Stimulated activated CD8-positive, alpha-beta memory T cell treated with anti-CD3 and anti-CD28 coated beads, Interleukin-2, amount 100 ng/mL, for 48 hours (primary cell): Measurements from ENCODE around the gene LTB4R.
A peak's percentile ranks its signal among the peaks of the same experiment; 100 is the strongest.

Experiments used
- DNase-seq, 2 donors: peaks; one replicate each; pipeline ENCODE4 v3.0.0-alpha.2; 2020; ENCODE audit warnings: low read depth in 2 of 2

Gene LTB4R

GRCh38 chr14:24278424-24278823 is 32.9 kb upstream of the LTB4R start:
- DNase-seq: no peak

DNA sequence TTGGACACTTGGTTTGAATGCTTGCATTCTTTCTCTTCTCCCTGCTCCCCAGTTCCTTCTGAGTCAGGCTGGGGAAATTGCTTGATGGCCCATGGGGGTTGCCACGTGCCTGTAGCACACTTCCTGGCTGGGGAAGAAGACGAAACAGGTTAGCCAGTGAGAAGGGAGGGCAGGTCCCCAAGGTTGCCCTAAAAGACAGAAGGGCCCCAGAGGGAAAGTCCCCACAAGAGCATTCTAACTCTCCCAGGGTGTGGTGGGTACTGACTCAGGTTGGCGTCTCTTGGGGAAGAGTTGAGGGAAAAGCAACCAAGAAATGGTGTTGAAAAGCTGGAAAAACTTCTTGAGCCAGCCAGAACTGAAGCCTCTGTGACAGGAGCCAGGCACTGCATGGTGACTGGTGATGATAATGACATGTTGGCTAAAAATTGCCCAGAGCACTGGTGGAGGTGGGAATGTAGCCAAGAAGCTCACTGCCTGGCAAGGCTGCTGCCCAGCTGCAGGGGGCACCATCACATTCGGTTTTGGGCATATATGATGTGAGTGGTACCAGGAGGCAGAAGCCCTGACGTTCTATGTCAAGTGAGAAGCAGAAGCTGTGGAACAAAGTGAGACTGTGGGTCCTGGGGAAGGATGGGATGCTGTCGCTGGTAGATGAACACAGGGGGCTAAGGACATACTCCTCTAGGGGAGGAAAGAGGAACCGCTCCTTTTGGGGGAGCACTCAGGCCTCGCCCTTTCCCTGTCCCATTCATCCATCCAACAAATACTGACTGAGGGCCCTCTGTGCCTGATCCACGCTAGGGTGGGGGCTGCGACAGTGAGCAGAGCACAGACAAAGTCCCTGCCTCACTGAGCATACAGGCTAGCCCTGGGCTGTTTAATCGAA is 31.8 kb upstream of the LTB4R start:
- DNase-seq: peak in 1 of 2 donors; percentile 26

DNA sequence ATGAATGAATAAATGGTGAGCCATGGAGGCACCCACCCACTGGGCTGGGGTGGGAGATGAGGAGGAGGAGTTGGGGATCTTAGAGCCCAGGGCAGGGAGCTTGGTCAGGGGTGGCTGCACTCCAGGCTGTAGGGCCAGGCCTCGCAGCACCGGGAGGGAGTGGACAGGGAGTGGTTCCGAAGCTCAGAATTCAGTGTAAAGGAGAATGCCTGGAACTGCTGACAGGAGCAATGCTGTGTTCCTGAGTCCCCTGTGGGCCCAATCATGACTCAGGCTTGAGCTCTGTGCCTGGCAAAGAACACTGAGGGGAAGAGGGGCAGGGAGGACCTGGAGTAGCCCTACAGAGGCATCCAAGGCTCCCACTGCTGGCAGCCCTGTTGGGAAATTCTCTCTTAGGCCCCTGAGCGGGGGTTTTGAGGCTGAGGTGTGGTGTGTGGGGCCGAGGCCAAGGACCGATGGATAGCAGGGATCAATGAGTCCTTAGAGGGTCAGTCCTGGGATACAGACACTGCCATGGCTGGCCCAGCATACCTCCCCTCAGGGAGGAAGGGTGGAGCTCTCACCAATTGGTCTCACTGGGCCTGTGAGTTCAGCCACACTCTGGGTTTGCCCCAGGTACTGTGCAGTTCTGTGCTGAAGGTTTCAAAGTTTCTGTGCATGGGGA is 30.4 kb upstream of the LTB4R start:
- no peak for DNase-seq

DNA sequence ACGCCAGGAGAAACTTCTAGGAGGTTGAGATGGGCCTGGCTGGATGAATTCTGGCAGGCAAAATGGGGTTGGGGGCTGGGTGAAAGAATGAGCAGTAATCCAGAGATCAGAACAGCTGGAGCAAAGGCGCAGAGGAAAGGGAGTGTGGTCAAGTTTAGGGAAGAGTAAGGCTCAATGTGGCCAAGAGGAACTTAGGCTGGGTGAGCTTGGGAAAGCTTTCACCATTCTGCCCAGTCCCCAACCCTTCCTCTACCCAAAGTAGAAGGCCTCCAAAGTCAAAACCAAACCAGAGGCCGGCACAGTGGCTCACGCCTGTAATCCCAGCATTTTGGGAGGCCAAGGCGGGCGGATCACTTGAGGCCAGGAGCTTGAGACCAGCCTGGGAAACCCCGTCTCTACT is 29.7 kb upstream of the LTB4R start:
- no peak for DNase-seq

DNA sequence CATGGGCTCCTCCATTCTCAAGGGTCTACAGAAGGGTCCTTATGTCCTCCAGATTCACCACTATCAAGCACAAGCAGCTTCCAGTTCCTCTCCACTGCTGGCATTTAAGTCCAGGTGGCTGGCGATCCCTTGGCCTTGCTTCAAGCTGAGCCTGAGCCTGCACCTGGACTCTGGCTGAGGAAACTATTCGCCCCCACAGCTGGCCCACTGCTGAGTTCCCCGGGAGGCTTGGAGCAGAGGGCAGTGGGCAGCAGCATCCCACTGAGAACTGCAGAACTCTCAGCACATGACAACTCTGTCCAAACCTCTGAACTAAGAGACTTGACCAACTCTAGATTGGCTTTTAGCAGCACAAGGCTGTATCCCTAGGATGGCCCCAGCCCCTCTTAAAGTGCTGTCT is 28.6 kb upstream of the LTB4R start:
- no peak for DNase-seq

GRCh38 chr14:24283796-24284460 is 27.4 kb upstream of the LTB4R start:
- DNase-seq: no peak

DNA sequence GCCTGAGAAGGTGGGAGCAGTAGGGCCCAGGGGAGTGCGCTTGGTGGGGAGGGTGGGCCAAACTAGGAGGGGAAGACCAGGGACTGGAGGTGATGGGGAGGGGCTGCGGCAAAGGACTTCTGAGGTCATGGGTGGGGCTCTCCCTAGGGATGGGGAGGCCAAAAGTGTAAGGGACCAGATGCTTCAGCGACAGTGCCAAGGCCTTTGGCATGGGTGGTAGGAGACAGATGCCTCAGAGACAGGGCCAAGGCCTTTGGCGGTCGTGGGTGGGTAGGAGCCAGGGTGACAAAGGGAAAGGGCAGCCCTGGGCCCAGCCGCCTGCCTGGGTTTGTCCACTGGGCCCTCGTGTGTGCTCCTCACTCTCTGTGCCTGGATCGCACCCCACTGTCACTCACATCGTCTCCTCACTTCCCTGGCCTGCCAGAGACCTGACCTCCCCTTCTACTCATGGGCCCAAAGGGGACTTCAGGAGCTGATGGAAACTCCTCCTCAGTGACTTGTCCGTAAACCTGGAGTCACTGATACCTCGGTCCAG is 26.7 kb upstream of the LTB4R start:
- DNase-seq: no peak

DNA sequence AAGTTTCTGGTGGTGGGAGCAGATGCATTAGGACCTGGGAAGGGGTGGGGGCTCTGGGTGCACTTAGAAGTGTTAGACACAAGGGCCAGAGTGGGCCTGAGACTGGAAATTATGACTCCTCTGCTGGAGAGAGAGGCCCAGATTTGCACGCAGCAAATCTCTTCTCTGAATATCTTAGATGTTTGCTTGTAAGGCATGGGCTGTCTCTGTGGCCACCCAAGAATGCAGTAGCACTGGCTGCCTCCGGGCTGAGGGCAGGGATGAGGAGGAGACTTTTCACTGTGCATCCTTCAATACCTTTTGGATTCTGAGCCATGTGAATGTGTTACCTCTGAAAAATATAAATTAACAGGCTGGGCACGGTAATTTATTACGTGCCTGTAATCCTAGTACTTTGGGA is 26.0 kb upstream of the LTB4R start:
- DNase-seq: no peak

- DNase-seq: no peak
Observed at GRCh38 chr14:24286996-24287395, 24.3 kb upstream of the LTB4R start.

DNA sequence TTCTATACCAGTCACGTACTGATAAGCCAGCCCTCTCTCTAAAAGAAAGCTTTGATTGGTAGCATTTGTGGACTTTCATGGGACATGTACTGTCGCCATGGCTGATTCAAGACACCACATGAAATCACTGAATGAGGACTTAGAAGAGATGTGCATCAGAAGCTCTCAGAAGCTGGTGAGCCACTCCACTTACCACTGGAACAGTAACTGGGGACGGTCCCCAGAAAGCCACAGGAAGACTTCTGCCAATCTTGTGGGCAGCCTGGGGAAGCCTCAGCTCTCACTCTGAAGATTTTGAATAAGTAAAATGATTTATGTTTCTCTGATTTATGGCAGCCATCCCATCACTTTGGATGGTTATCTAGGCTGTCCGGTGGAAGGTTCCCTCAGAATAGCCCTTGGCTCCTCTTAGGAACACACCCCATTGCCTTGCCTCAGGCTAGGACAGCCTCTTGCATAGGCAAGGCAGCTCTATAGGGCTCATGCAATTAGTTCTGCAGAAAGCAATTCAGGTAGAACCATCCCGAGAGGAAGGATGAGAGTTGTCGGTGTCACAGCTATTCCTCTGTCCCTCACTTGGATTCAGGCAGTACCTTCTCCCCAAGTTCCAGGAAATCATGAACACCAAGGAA is 21.5 kb upstream of the LTB4R start:
- peak; percentile 47 to 57 for DNase-seq

GRCh38 chr14:24290746-24291145 is 20.6 kb upstream of the LTB4R start:
- no peak for DNase-seq

DNA sequence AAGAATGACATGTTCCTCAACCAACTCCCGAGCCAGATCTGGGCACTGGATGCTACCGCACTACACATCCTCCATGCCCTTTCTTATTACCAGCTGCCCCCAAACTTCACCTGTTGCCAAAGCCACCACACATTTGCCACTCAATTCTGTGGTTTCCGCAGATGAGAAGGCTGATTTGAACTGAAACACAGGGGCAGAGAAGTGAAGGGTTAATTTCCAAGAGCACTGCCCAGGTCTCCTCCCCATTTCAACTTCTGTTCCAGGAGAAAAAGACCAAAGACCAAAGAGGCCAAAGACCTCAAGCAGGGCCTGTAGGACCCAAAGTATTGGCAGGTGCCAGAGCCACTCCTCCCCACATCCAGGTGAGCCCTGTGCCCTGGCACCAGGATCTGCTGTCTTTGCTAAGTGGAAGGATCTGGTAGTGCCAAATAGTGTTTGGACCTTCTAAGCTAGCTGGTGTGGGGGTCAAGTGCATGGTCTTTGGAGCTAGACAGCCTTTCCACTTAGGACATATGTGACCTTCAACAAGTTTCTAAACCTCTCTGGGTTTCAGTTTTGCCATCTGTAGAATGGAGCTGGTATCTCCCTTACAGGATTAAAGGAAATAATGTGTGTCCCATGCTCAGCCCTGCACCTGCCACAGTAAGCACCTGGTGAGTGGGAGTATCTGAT is 19.7 kb upstream of the LTB4R start:
- DNase-seq: no peak

GRCh38 chr14:24292118-24292807 is 19.0 kb upstream of the LTB4R start:
- DNase-seq: no peak

- no peak for DNase-seq
Observed at GRCh38 chr14:24293525-24293924, 17.8 kb upstream of the LTB4R start.

DNA sequence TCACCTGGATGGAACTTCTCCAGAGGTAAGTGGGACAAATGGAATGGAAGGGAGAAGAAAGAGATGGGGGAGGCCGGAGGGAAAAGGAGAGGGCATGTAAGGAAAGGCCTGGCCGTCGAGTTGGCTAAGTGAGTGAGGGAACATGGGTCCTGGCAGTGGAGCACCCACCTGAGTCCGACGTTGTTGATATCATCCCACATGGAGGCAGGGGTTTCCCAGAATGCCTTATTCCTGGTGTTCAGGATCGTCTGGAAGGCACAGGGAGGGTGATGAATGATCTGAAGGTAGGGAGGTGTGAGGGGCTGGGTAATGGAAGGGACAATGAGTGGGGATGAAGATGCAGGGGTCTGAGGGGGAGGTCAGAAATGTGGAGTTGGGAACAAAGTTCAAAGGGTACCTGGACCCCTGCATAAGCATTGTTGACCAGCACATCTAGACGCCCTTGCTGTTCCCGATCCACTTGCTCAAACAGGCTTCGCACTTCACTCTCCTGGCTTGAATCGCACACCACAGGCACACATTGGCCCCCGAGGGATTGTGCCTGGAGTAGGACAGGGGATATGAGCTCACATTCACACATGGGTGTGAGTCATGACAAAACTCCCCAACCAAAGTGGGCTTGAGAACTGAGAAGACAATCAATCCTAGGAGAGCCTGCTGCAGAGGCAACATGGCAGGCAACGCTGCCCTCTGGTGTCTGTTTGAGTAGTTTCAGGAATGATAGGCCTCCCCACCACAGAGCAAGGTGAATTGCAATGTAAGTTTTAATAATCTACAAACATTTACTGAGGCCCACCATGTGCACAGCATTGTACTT is 14.8 kb upstream of the LTB4R start:
- DNase-seq: peak; percentile 36 to 52

DNA sequence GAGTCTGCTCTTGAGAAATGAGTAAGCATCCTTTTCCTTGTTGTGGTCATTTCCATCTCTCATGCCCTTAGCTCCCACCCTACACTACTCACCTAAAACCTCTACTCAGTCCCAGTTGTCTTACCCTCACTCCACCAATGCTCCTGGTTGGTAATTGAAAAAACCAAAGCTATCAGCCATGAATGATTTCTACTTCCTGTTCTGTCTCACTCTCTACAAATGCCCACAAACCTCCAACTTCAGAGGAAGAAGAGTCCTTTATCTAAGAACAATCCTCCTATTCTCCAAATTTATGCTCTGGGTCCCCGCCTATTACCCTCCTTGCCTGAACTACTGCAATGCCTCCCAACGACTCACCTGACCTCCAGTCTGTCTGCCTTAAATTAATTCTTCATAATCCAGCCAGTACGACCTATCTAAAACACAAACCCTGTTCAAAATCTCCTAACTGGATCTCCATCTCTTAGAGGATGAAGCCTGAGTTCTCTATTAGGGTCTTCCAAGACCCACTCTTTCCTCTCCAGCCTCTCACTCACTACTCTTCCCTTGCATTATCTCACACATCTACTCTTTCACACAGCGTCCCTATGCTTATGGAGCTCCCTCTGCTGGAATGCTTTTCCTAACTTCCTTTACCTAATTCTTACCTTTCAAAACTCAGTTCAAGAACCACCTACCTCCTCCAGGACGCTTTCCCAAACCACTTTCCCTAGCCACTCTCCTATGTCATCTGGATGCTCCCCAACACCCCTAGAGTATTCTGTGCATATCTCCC is 13.9 kb upstream of the LTB4R start:
- DNase-seq: no peak

GRCh38 chr14:24298892-24299254 is 12.4 kb upstream of the LTB4R start:
- DNase-seq: no peak

DNA sequence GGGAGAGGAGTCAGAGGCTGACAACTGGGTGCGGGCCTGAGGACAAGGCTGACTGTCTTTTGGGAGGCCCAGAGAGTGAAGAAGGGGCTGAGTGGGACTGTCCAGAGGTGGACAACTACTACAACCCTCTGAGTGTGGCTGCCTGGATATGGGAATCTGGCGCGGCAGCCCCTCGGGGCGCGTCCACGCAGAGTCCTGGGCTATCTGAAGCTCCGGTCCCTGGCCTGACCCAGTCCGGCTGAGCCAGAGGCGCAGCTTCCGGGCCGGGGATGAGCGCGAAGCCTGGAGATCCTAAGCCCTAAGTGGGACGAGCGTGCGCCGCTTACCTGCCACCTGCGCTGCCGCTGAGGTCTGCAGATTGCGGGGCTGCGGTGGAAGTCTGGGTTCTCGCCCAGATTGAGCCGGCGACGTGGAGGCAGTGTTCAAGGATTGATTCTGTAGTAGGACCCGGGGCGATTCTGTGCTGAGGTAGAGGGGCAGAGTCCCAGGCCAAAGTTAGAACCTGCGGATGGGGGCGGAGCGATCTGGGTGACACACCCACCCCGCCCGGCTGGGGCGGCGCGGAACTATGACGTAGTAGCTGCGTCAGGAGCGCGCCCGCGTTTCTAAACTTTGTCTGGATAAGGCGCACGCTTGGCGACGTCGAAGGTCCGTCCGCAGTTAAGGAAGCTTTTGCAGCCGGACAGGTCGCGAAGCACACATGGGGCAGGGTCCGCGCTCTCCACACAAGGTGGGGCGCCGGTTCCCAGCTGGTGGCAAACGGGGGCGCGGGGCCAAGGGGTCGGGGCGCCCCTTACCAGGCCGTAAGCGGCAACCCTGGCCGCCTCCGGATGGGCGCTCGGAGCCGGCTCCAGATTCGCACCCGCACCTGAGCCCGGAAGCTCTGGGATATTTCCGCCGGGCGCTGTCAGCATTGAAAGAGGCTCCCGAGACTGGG is 11.8 kb upstream of the LTB4R start, which contains the start of the genes DHRS1 and NOP9:
Gene DHRS1 (minus strand): TSS at position 526 of the 937 bp plus-strand sequence. CDS start 674 bp downstream, outside the sequence.
Gene NOP9 (plus strand): TSS at position 596 of the 937 bp plus-strand sequence. CDS start 105 bp downstream, at position 701.
- DNase-seq: peak; percentile 88 to 91
